ENCODE data around the gene LRRC70. TPM values are rescaled to one million over a fixed set of nuclear protein-coding genes. Genes with fewer than 3 reads are reported as not detected.

The LRRC70 gene
- total RNA-seq, 1 donor from 2014 or later, result 1.1 TPM

- Mint-ChIP-seq H3K27me3 (ENCODE audit: low read depth) (no peaks in the 10 kb centered on the region), H3K4me1 (ENCODE audit: low read depth) (peaks cover 54% of the 10 kb centered on the region), H3K9me3 (no peaks in the 10 kb centered on the region), H3K4me3 (ENCODE audit: low read depth) (no peak overlapping the region), H3K36me3 (ENCODE audit: low read depth) (peaks cover 27% of the 10 kb centered on the region), H3K27ac (no peak overlapping the region)
- intact Hi-C loops (cut with micrococcal nuclease), result loop anchor here (5.0 to 10.0 kb wide), 2 partner anchors 40 to 93 kb away; no protein-coding TSS in a partner anchor
- no peak for DNase-seq (ENCODE audit: low spot score)
Measured at GRCh38 chr5:62577488-62577887, 1.1 kb upstream of the LRRC70 start.

- no peak overlapping the region for H3K27ac Mint-ChIP-seq
- H3K27me3 Mint-ChIP-seq (ENCODE audit: low read depth), result no peaks in the 10 kb centered on the region
- intact Hi-C loops (cut with micrococcal nuclease), result loop anchor here (5.0 to 10.0 kb wide), 2 partner anchors 42 to 95 kb away; no protein-coding TSS in a partner anchor
- no peak overlapping the region for H3K4me3 Mint-ChIP-seq (ENCODE audit: low read depth)
- peaks cover 27% of the 10 kb centered on the region for H3K36me3 Mint-ChIP-seq (ENCODE audit: low read depth)
- DNase-seq (ENCODE audit: low spot score), result no peak
- H3K9me3 Mint-ChIP-seq, result no peaks in the 10 kb centered on the region
- H3K4me1 Mint-ChIP-seq (ENCODE audit: low read depth), result peaks cover 45% of the 10 kb centered on the region
Measured at GRCh38 chr5:62579761-62580160, 1.1 kb downstream of the LRRC70 start.

GRCh38 chr5:62581836-62582597 lies 3.4 kb downstream of the LRRC70 start:
- intact Hi-C loops (cut with micrococcal nuclease), result no loop called here
- Mint-ChIP-seq H3K27me3 (ENCODE audit: low read depth) (no peaks in the 10 kb centered on the region), H3K4me1 (ENCODE audit: low read depth) (peaks cover 41% of the 10 kb centered on the region), H3K4me3 (ENCODE audit: low read depth) (no peak overlapping the region), H3K36me3 (ENCODE audit: low read depth) (peaks cover 19% of the 10 kb centered on the region), H3K9me3 (no peaks in the 10 kb centered on the region), H3K27ac (no peak overlapping the region)
- no peak for DNase-seq (ENCODE audit: low spot score)

GRCh38 chr5:62584391-62584790 lies 5.8 kb downstream of the LRRC70 start:
- intact Hi-C loops (cut with micrococcal nuclease), result no loop called here
- Mint-ChIP-seq H3K4me3 (ENCODE audit: low read depth) (no peak overlapping the region), H3K27me3 (ENCODE audit: low read depth) (no peaks in the 10 kb centered on the region), H3K27ac (no peak overlapping the region), H3K36me3 (ENCODE audit: low read depth) (peaks cover 26% of the 10 kb centered on the region), H3K4me1 (ENCODE audit: low read depth) (peaks cover 33% of the 10 kb centered on the region), H3K9me3 (no peaks in the 10 kb centered on the region)
- DNase-seq (ENCODE audit: low spot score), result no peak

- Mint-ChIP-seq H3K27me3 (ENCODE audit: low read depth) (no peaks in the 10 kb centered on the region), H3K36me3 (ENCODE audit: low read depth) (peaks cover 26% of the 10 kb centered on the region), H3K4me1 (ENCODE audit: low read depth) (peaks cover 30% of the 10 kb centered on the region), H3K4me3 (ENCODE audit: low read depth) (no peak overlapping the region), H3K9me3 (no peaks in the 10 kb centered on the region), H3K27ac (no peak overlapping the region)
- intact Hi-C loops (cut with micrococcal nuclease), result no loop called here
- no peak for DNase-seq (ENCODE audit: low spot score)
Measured at GRCh38 chr5:62585306-62585705, 6.7 kb downstream of the LRRC70 start.

GRCh38 chr5:62585751-62586150 lies 7.1 kb downstream of the LRRC70 start:
- Mint-ChIP-seq H3K36me3 (ENCODE audit: low read depth) (peaks cover 23% of the 10 kb centered on the region), H3K27me3 (ENCODE audit: low read depth) (no peaks in the 10 kb centered on the region), H3K27ac (no peak overlapping the region), H3K9me3 (no peaks in the 10 kb centered on the region), H3K4me1 (ENCODE audit: low read depth) (peaks cover 26% of the 10 kb centered on the region), H3K4me3 (ENCODE audit: low read depth) (no peak overlapping the region)
- DNase-seq (ENCODE audit: low spot score), result no peak
- intact Hi-C loops (cut with micrococcal nuclease), result no loop called here

- intact Hi-C loops (cut with micrococcal nuclease), result no loop called here
- Mint-ChIP-seq H3K4me3 (ENCODE audit: low read depth) (no peak overlapping the region), H3K9me3 (no peaks in the 10 kb centered on the region), H3K27me3 (ENCODE audit: low read depth) (no peaks in the 10 kb centered on the region), H3K36me3 (ENCODE audit: low read depth) (peaks cover 29% of the 10 kb centered on the region), H3K4me1 (ENCODE audit: low read depth) (peaks cover 12% of the 10 kb centered on the region), H3K27ac (no peak overlapping the region)
- DNase-seq (ENCODE audit: low spot score), result no peak
Measured at GRCh38 chr5:62587737-62588136, 9.1 kb downstream of the LRRC70 start.

- Mint-ChIP-seq H3K27me3 (ENCODE audit: low read depth) (no peaks in the 10 kb centered on the region), H3K36me3 (ENCODE audit: low read depth) (peaks cover 35% of the 10 kb centered on the region), H3K9me3 (no peaks in the 10 kb centered on the region), H3K27ac (no peak overlapping the region), H3K4me3 (ENCODE audit: low read depth) (no peak overlapping the region), H3K4me1 (ENCODE audit: low read depth) (peaks cover 13% of the 10 kb centered on the region)
- DNase-seq (ENCODE audit: low spot score), result no peak
- intact Hi-C loops (cut with micrococcal nuclease), result no loop called here
Measured at GRCh38 chr5:62588668-62589067, 10.0 kb downstream of the LRRC70 start.

- no peak for DNase-seq (ENCODE audit: low spot score)
- Mint-ChIP-seq H3K27me3 (ENCODE audit: low read depth) (no peaks in the 10 kb centered on the region), H3K36me3 (ENCODE audit: low read depth) (peaks cover 36% of the 10 kb centered on the region), H3K4me1 (ENCODE audit: low read depth) (peaks cover 13% of the 10 kb centered on the region), H3K9me3 (no peaks in the 10 kb centered on the region), H3K4me3 (ENCODE audit: low read depth) (no peak overlapping the region), H3K27ac (no peak overlapping the region)
- intact Hi-C loops (cut with micrococcal nuclease), result no loop called here
Measured at GRCh38 chr5:62589504-62589903, 10.9 kb downstream of the LRRC70 start.

GRCh38 chr5:62590387-62590786 lies 11.8 kb downstream of the LRRC70 start:
- Mint-ChIP-seq H3K4me3 (ENCODE audit: low read depth) (no peak overlapping the region), H3K4me1 (ENCODE audit: low read depth) (peaks cover 9% of the 10 kb centered on the region), H3K27ac (no peak overlapping the region), H3K36me3 (ENCODE audit: low read depth) (peaks cover 38% of the 10 kb centered on the region), H3K27me3 (ENCODE audit: low read depth) (no peaks in the 10 kb centered on the region), H3K9me3 (no peaks in the 10 kb centered on the region)
- no peak for DNase-seq (ENCODE audit: low spot score)
- intact Hi-C loops (cut with micrococcal nuclease), result no loop called here

GRCh38 chr5:62592558-62592957 lies 13.9 kb downstream of the LRRC70 start:
- Mint-ChIP-seq H3K27ac (no peak overlapping the region), H3K27me3 (ENCODE audit: low read depth) (no peaks in the 10 kb centered on the region), H3K36me3 (ENCODE audit: low read depth) (peaks cover 34% of the 10 kb centered on the region), H3K9me3 (no peaks in the 10 kb centered on the region), H3K4me1 (ENCODE audit: low read depth) (peaks cover 7% of the 10 kb centered on the region), H3K4me3 (ENCODE audit: low read depth) (no peak overlapping the region)
- intact Hi-C loops (cut with micrococcal nuclease), result no loop called here
- DNase-seq (ENCODE audit: low spot score), result no peak

GRCh38 chr5:62593331-62593730 lies 14.7 kb downstream of the LRRC70 start:
- Mint-ChIP-seq H3K9me3 (no peaks in the 10 kb centered on the region), H3K4me1 (ENCODE audit: low read depth) (peaks cover 7% of the 10 kb centered on the region), H3K27ac (no peak overlapping the region), H3K36me3 (ENCODE audit: low read depth) (peaks cover 26% of the 10 kb centered on the region), H3K4me3 (ENCODE audit: low read depth) (no peak overlapping the region), H3K27me3 (ENCODE audit: low read depth) (no peaks in the 10 kb centered on the region)
- intact Hi-C loops (cut with micrococcal nuclease), result no loop called here
- DNase-seq (ENCODE audit: low spot score), result no peak

- H3K27me3 Mint-ChIP-seq (ENCODE audit: low read depth), result no peaks in the 10 kb centered on the region
- intact Hi-C loops (cut with micrococcal nuclease), result no loop called here
- H3K9me3 Mint-ChIP-seq, result no peaks in the 10 kb centered on the region
- H3K4me1 Mint-ChIP-seq (ENCODE audit: low read depth), result peaks cover 7% of the 10 kb centered on the region
- DNase-seq (ENCODE audit: low spot score), result no peak
- H3K36me3 Mint-ChIP-seq (ENCODE audit: low read depth), result peaks cover 23% of the 10 kb centered on the region
- H3K4me3 Mint-ChIP-seq (ENCODE audit: low read depth), result no peak overlapping the region
- H3K27ac Mint-ChIP-seq, result no peak overlapping the region
Measured at GRCh38 chr5:62594364-62594984, 15.9 kb downstream of the LRRC70 start.

All from activated T-helper 2 cell treated with anti-CD3 and anti-CD28 coated beads, Interferon-gamma antibody, Interleukin-2, Interleukin-4, amounts not matched to agents 10 μg/mL and 5 μg/mL and 100 μg/mL, durations not matched to agents 14 hours and 24 hours and 36 hours (primary cell).